Urinary bladder (tissue), 4 donors: ENCODE results near the gene CCDC80. TPM values are rescaled to one million over a fixed set of nuclear protein-coding genes. Genes with fewer than 3 reads are reported as not detected.

Experiments
- DNase-seq: peaks from one replicate; pipeline ENCODE4 v3.0.0-alpha.2; 2015; ENCODE audit errors: extremely low spot score
- H3K27ac ChIP-seq: one replicate; pipeline ENCODE4 v1.5.1; 2013; ENCODE audit warnings: low read depth, mild to moderate bottlenecking, moderate library complexity
- H3K36me3 ChIP-seq: one replicate; pipeline ENCODE4 v1.6.1; 2013; ENCODE audit warnings: mild to moderate bottlenecking, moderate library complexity; ENCODE audit not compliant: insufficient read depth
- H3K4me1 ChIP-seq: one replicate; pipeline ENCODE4 v1.6.1; 2013; ENCODE audit warnings: mild to moderate bottlenecking, moderate library complexity; ENCODE audit not compliant: insufficient read depth
- H3K4me3 ChIP-seq: one replicate; pipeline ENCODE4 v1.5.1; 2013; ENCODE audit warnings: low read depth, low read length
- WGBS: extraction: QIAGEN DNeasy Blood & Tissue Kit; methylation state at CpG from one replicate; pipeline ENCODE4 v1.1.7; 2013; 5-methylcytosine and 5-hydroxymethylcytosine counted together
- polyA plus RNA-seq: library from polyadenylated mRNA; stranded (reverse); fragments of 200-250 nt; gene quantifications from one replicate; pipeline ENCODE4 v1.2.3, GENCODE V29; 2013
- total RNA-seq: library from RNA; depleted of rRNA; stranded (reverse); fragments of >200 nt; gene quantifications from one replicate; pipeline ENCODE4 v1.2.3, GENCODE V29; 2014
- donor health status: healthy with polysubstance abuse.
- donor health status: healthy.

The CCDC80 gene
- total and polyA plus RNA-seq, 2 donors, result 62.3 to 128 TPM

GRCh38 chr3:112651071-112651470 lies 10.1 kb upstream of the CCDC80 start:
- Histone ChIP-seq H3K4me3 (no peak overlapping the region), H3K36me3 (no peaks in the 10 kb centered on the region), H3K4me1 (no peaks in the 10 kb centered on the region), H3K27ac (no peak overlapping the region)
- no peak for DNase-seq
- 94% methylated on average over 3 of the region's 3 CpGs for WGBS

- Histone ChIP-seq H3K27ac (no peak overlapping the region), H3K36me3 (no peaks in the 10 kb centered on the region), H3K4me3 (no peak overlapping the region), H3K4me1 (no peaks in the 10 kb centered on the region)
- no peak for DNase-seq
- WGBS, result 92% methylated on average over 3 of the region's 3 CpGs
These were observed 9.5 kb upstream of the CCDC80 start for GRCh38 chr3:112650482-112650881.

DNA sequence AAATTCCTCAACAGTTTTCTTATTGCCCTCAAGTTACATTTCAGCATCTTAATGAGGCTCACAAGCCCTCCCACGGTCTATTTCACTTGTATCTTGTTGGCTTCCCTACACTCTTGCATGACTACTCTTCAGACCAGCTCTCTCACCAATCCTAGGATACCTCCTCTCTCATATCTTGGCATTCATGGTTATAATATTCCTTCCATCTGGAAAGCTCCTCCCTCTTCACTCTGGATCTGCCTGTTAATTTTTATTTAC lies 8.5 kb upstream of the CCDC80 start:
- Histone ChIP-seq H3K4me1 (no peaks in the 10 kb centered on the region), H3K4me3 (no peak overlapping the region), H3K36me3 (no peaks in the 10 kb centered on the region), H3K27ac (no peak overlapping the region)
- DNase-seq, result no peak
- WGBS, result 80% methylated on average over 1 of the region's 1 CpG

GRCh38 chr3:112647122-112647521 lies 6.2 kb upstream of the CCDC80 start:
- Histone ChIP-seq H3K4me1 (no peaks in the 10 kb centered on the region), H3K27ac (no peak overlapping the region), H3K36me3 (no peaks in the 10 kb centered on the region), H3K4me3 (no peak overlapping the region)
- 65% methylated on average over 5 of the region's 5 CpGs for WGBS
- no peak for DNase-seq

DNA sequence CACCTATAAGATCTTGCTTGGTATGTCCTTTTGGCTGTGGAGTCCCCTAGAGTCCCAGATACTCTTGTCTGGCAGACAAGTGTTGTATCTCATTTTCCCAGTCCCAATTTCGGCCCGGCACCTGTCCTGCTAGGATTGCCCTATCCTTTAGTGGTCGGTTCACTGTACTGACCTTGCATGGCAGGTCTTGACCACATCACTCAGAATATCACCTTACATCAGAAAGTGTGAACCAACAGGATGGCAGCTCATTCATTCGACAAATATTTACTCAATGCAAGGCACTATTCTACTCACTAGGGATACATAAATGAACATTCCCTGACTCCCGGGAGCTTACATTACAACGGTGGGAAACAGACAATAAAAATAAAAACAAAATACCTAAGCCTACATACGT lies 5.7 kb upstream of the CCDC80 start:
- Histone ChIP-seq H3K4me1 (no peaks in the 10 kb centered on the region), H3K36me3 (no peaks in the 10 kb centered on the region), H3K27ac (no peak overlapping the region), H3K4me3 (no peak overlapping the region)
- 77% methylated on average over 7 of the region's 7 CpGs for WGBS
- no peak for DNase-seq

DNA sequence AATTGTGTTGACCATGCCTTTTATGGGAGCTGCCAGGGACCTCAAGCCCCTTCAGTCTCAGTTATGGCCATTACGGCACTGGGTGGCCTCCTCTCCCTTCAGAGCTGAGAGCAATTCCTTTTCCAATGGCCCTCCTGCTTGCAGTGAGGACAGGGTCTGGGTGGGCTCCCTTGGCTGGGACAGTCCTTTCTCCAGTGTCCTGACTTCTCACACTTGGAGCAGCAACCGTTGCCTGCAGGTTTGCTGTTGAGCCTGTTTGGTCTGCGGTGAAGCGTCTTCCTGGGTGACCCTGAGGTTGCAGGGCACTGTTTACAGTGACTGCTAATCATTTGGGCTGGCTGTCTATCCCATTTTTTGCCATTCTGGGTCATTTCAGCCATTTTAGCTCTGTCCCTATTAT lies 3.5 kb upstream of the CCDC80 start:
- H3K36me3 ChIP-seq, result no peaks in the 10 kb centered on the region
- 85% methylated on average over 4 of the region's 4 CpGs for WGBS
- no peak overlapping the region for H3K4me3 ChIP-seq
- H3K27ac ChIP-seq, result no peak overlapping the region
- DNase-seq, result no peak
- no peaks in the 10 kb centered on the region for H3K4me1 ChIP-seq

DNA sequence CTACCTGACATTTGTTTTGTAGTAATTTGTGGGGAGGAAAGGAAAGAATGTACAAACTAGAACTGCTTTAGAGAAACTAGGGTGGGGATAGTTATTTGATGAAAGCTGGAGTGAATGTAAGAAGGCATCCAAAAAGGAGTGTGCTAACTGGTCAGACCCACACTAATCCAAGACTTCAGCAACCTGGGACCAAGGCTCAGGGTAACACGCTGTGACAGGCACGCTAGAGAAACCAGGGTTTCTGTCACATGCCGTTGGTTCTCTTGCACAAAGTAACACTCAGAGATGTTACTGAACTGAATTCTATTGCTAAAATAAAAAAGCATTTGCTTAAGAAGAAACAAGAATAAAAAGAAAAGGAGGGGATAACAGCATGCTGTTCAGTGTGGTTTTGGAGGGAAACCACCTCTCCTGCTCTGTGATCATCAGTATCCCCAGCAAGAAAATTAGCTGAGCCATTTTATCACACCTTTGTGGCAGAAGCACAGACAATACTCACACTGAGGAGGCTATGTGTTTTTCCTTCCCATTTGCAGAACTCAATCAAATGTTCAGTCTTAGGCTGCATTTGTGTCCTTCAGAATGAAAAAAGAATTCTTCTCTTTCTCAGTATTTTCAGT lies 2.8 kb upstream of the CCDC80 start:
- 81% methylated on average over 3 of the region's 3 CpGs for WGBS
- Histone ChIP-seq H3K36me3 (no peaks in the 10 kb centered on the region), H3K4me1 (no peaks in the 10 kb centered on the region), H3K27ac (no peak overlapping the region), H3K4me3 (no peak overlapping the region)
- DNase-seq, result no peak

DNA sequence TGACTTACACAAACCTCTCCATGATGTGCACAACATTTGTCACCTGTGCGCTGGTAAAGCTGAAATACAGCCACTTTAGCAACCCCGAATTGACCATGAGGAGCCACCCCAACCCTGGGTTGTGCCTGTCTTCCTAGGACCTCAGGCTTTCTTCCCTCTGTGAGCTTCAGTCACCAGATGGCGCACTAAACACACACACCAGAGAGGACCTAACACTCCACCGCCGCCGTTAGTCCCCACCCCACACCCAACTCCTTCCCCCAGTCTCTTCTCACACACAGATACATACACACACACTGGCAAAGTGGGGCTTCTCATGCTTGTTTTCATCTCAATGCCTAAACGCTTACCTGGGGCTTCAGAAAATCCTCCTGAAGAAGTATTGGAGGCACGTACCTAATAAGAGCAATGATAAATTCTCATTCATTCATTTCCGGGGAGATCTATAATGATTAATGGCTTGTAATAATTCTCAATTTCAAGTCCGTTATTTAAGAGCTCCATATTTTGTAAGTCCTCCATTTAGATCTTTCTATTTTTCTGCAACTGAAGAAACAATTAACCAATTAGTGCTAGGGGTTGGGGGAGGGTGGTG lies 2.1 kb upstream of the CCDC80 start:
- WGBS, result 6% methylated on average over 10 of the region's 10 CpGs
- no peak overlapping the region for H3K4me3 ChIP-seq
- DNase-seq, result no peak
- no peak overlapping the region for H3K27ac ChIP-seq
- H3K4me1 ChIP-seq, result no peaks in the 10 kb centered on the region
- H3K36me3 ChIP-seq, result no peaks in the 10 kb centered on the region

DNA sequence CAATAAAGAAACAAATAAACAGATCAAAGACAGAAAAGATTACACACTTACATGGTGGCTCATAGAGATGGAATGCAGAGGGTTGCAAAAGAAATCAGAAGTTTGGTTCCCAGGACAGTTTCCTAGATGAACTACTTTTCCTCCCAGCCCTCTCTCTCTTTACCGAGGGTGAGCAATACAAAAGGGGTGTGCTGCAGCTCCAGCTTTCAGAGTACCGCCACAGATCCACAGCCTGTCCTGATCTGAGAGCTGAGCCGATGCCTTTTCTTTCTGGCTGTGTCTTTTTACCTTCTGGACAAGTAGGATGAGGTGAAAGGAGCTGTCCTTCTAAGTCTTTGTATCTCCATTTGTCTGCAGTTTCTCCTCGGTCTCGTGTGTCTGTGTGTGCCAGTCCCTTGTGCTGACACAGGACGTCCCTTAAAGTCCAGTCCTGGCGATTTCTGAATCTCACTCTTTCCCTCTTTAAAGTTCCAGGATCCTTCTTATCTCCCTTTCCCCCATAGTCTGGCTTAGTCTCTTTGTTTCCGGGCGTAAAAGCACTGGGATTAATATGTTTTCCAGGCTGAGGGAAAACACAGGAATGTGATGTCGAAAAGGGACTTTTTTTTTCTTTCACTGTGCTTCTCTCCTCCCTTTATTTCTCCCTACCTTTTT lies 540 bp downstream of the CCDC80 start:
- Histone ChIP-seq H3K4me1 (no peaks in the 10 kb centered on the region), H3K27ac (no peak overlapping the region), H3K36me3 (no peaks in the 10 kb centered on the region), H3K4me3 (peak overlapping the region; percentile 9)
- DNase-seq, result no peak
- 5% methylated on average over 10 of the region's 10 CpGs for WGBS

GRCh38 chr3:112639455-112640225 lies 1.3 kb downstream of the CCDC80 start:
- Histone ChIP-seq H3K4me3 (peak overlapping the region; percentile 9), H3K36me3 (no peaks in the 10 kb centered on the region), H3K4me1 (no peaks in the 10 kb centered on the region), H3K27ac (no peak overlapping the region)
- DNase-seq, result no peak
- WGBS, result 78% methylated on average over 21 of the region's 21 CpGs

- 82% methylated on average over 17 of the region's 17 CpGs for WGBS
- Histone ChIP-seq H3K4me3 (no peak overlapping the region), H3K4me1 (no peaks in the 10 kb centered on the region), H3K36me3 (no peaks in the 10 kb centered on the region), H3K27ac (no peak overlapping the region)
- no peak for DNase-seq
These were observed 2.5 kb downstream of the CCDC80 start for GRCh38 chr3:112638327-112639020.

DNA sequence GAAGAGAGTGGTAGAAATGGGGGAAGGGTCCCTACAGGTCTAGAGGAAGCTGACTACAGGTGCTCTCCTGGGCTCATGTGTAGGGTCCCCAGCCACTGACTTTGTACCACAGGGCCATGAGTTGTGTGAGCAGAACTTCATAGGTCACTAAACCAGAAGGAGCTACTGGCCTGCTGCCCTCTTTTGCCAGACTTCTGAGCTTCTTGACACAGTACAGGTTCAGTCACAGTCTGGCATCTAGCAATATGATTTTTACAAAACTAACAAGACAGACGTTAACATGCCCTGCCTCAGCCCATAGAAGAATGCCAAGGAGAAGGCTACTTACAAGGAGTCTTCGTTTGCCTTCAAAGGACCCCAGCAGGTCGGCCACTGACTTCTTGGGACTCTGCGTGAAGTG lies 3.2 kb downstream of the CCDC80 start:
- Histone ChIP-seq H3K4me3 (no peak overlapping the region), H3K36me3 (no peaks in the 10 kb centered on the region), H3K4me1 (no peaks in the 10 kb centered on the region), H3K27ac (no peak overlapping the region)
- 71% methylated on average over 4 of the region's 4 CpGs for WGBS
- no peak for DNase-seq

DNA sequence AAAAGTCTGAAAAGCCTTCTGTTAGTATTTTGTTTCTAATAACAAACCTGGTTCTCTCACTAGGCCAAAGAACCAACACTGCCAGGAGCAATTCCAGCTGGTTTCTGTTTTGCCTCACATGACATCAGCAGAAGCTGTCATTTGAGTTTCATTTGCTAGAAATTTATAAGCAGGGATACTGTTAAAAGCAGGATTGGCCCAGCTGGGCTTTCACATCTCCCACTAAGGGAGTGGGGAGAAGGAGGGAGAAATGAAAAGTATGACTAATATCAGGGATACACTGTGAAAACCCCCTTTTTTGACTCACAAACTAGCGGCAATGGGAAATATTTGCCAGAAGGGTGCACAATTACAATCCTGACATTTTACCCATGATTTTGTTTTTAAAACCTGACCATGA lies 5.3 kb downstream of the CCDC80 start:
- no peak overlapping the region for H3K4me3 ChIP-seq
- H3K4me1 ChIP-seq, result no peaks in the 10 kb centered on the region
- H3K27ac ChIP-seq, result no peak overlapping the region
- H3K36me3 ChIP-seq, result no peaks in the 10 kb centered on the region
- DNase-seq, result peak; percentile 77
- 22% methylated on average over 1 of the region's 1 CpG for WGBS
